ENCODE results near the gene PEX11A.

Gene PEX11A

DNA sequence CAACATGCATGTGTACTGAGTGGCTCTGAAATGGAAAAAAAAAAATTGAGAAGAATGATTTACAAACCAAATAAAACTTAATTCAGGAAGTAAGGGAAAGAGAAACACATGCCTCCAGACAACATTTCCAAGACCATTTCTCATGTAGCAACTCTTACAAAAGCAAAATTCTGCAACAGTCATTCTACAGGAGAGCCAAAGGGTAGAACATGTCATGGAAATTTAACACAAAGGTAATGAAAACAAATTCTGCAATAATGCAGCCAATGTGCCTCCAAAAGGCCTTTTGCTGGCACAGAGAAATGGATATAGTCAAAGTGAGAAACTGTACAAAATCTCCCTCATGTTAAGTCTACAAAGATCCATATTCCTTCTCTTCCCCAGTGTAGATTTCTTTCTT, 4.0 kb downstream of the PEX11A start (continued):
- TF ChIP-seq, protein P1, sequence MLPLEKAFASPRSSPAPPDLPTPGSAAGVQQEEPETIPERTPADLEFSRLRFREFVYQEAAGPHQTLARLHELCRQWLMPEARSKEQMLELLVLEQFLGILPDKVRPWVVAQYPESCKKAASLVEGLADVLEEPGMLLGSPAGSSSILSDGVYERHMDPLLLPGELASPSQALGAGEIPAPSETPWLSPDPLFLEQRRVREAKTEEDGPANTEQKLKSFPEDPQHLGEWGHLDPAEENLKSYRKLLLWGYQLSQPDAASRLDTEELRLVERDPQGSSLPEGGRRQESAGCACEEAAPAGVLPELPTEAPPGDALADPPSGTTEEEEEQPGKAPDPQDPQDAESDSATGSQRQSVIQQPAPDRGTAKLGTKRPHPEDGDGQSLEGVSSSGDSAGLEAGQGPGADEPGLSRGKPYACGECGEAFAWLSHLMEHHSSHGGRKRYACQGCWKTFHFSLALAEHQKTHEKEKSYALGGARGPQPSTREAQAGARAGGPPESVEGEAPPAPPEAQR (tag by site-specific recombination; IDR thresholded peaks at IDR 0.05), result no peak
- TF ChIP-seq, protein P2, sequence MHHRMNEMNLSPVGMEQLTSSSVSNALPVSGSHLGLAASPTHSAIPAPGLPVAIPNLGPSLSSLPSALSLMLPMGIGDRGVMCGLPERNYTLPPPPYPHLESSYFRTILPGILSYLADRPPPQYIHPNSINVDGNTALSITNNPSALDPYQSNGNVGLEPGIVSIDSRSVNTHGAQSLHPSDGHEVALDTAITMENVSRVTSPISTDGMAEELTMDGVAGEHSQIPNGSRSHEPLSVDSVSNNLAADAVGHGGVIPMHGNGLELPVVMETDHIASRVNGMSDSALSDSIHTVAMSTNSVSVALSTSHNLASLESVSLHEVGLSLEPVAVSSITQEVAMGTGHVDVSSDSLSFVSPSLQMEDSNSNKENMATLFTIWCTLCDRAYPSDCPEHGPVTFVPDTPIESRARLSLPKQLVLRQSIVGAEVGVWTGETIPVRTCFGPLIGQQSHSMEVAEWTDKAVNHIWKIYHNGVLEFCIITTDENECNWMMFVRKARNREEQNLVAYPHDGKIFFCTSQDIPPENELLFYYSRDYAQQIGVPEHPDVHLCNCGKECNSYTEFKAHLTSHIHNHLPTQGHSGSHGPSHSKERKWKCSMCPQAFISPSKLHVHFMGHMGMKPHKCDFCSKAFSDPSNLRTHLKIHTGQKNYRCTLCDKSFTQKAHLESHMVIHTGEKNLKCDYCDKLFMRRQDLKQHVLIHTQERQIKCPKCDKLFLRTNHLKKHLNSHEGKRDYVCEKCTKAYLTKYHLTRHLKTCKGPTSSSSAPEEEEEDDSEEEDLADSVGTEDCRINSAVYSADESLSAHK (tag by site-specific recombination; IDR thresholded peaks at IDR 0.05), result no peak
- no peak for TF ChIP-seq KLF17 (tag by site-specific recombination; IDR thresholded peaks at IDR 0.05)
- TF ChIP-seq, protein P3, sequence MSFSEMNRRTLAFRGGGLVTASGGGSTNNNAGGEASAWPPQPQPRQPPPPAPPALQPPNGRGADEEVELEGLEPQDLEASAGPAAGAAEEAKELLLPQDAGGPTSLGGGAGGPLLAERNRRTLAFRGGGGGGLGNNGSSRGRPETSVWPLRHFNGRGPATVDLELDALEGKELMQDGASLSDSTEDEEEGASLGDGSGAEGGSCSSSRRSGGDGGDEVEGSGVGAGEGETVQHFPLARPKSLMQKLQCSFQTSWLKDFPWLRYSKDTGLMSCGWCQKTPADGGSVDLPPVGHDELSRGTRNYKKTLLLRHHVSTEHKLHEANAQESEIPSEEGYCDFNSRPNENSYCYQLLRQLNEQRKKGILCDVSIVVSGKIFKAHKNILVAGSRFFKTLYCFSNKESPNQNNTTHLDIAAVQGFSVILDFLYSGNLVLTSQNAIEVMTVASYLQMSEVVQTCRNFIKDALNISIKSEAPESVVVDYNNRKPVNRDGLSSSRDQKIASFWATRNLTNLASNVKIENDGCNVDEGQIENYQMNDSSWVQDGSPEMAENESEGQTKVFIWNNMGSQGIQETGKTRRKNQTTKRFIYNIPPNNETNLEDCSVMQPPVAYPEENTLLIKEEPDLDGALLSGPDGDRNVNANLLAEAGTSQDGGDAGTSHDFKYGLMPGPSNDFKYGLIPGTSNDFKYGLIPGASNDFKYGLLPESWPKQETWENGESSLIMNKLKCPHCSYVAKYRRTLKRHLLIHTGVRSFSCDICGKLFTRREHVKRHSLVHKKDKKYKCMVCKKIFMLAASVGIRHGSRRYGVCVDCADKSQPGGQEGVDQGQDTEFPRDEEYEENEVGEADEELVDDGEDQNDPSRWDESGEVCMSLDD (tag by site-specific recombination; IDR thresholded peaks at IDR 0.05), result no peak
- TF ChIP-seq ZNF76 (tag by site-specific recombination; IDR thresholded peaks at IDR 0.05; ENCODE audit: borderline replicate concordance, low read depth), result no peak
- no peak for TF ChIP-seq ZNF23 (tag by site-specific recombination; IDR thresholded peaks at IDR 0.05; ENCODE audit: borderline replicate concordance)
- TF ChIP-seq, protein P4, sequence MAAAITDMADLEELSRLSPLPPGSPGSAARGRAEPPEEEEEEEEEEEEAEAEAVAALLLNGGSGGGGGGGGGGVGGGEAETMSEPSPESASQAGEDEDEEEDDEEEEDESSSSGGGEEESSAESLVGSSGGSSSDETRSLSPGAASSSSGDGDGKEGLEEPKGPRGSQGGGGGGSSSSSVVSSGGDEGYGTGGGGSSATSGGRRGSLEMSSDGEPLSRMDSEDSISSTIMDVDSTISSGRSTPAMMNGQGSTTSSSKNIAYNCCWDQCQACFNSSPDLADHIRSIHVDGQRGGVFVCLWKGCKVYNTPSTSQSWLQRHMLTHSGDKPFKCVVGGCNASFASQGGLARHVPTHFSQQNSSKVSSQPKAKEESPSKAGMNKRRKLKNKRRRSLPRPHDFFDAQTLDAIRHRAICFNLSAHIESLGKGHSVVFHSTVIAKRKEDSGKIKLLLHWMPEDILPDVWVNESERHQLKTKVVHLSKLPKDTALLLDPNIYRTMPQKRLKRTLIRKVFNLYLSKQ (tag by site-specific recombination; IDR thresholded peaks at IDR 0.05; ENCODE audit: borderline replicate concordance), result no peak
- TF ChIP-seq ZNF239 (tag by site-specific recombination; IDR thresholded peaks at IDR 0.05), result no peak

DNA sequence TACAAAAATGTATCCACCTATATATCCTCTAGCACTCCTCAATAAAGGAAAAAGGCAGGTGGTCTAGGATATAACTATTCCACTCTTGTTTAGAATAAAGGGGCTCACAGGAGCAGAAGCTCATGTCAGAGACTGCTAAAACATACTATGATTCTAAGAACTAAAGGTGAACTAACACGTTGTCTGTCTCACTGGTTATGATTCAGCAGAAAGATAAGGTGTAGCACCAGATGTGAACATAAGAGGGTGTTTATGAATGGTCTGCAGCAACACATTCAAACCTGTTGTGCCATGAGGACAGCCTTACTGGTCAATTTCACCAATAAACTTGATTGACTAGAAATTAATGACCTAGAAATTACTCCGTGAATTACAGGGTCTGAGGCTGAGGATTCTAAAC, 4.6 kb downstream of the PEX11A start:
- H3K4me1 ChIP-seq (ENCODE audit: control insufficient read depth, insufficient read depth, low read length), result no peaks in the 10 kb centered on the region
- H3K9me3 ChIP-seq (ENCODE audit: control insufficient read depth, insufficient read depth, low read depth, low read length), result no peaks in the 10 kb centered on the region
- ChIA-PET CTCF (interaction anchor here (2.3 kb wide), 1 partner anchor 13 kb away, joined by 10 read pairs; no protein-coding TSS in a partner anchor), POLR2A (interaction anchor here (0.6 kb wide), 2 partner anchors 9 to 117 kb away, joined by 4 read pairs; no protein-coding TSS in a partner anchor)
- H3K27ac ChIP-seq (ENCODE audit: extremely low read depth, low read depth, low read length), result no peak overlapping the region
- H3K4me3 ChIP-seq (ENCODE audit: low read depth, low read length), result no peak overlapping the region
- H3K36me3 ChIP-seq (ENCODE audit: control insufficient read depth in 2 of 2, insufficient read depth in 1 of 2, low read length in 2 of 2), result peaks cover 15 to 35% of the 10 kb centered on the region in 2 experiments
- no peak for TF ChIP-seq GLI4 (tag by site-specific recombination; IDR thresholded peaks at IDR 0.05)
- no peak for TF ChIP-seq BCL6B (tag by site-specific recombination; IDR thresholded peaks at IDR 0.05)
- no peak for TF ChIP-seq WT1 (tag by site-specific recombination; IDR thresholded peaks at IDR 0.05)
- no peak for TF ChIP-seq ZNF211 (tag by site-specific recombination; IDR thresholded peaks at IDR 0.05; ENCODE audit: low read depth)
- TF ChIP-seq ZNF416 (tag by site-specific recombination; IDR thresholded peaks at IDR 0.05), result no peak
- TF ChIP-seq ZNF10 (tag by site-specific recombination; IDR thresholded peaks at IDR 0.05), result no peak
- TF ChIP-seq TCF7L2 (IDR thresholded peaks at IDR 0.05; ENCODE audit: borderline replicate concordance, low read depth, low read length), result no peak
- TF ChIP-seq MEIS1 (CRISPR knock-in tag; IDR thresholded peaks at IDR 0.05; ENCODE audit: borderline replicate concordance), result no peak
- no peak for TF ChIP-seq IKZF3 (tag by site-specific recombination; IDR thresholded peaks at IDR 0.05)
- TF ChIP-seq, protein P5, sequence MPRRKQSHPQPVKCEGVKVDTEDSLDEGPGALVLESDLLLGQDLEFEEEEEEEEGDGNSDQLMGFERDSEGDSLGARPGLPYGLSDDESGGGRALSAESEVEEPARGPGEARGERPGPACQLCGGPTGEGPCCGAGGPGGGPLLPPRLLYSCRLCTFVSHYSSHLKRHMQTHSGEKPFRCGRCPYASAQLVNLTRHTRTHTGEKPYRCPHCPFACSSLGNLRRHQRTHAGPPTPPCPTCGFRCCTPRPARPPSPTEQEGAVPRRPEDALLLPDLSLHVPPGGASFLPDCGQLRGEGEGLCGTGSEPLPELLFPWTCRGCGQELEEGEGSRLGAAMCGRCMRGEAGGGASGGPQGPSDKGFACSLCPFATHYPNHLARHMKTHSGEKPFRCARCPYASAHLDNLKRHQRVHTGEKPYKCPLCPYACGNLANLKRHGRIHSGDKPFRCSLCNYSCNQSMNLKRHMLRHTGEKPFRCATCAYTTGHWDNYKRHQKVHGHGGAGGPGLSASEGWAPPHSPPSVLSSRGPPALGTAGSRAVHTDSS (tag by site-specific recombination; IDR thresholded peaks at IDR 0.05), result no peak
- no peak for TF ChIP-seq ZNF514 (tag by site-specific recombination; IDR thresholded peaks at IDR 0.05)
- TF ChIP-seq FEZF1 (tag by site-specific recombination; IDR thresholded peaks at IDR 0.05), result no peak
- TF ChIP-seq, protein P1 (tag by site-specific recombination; IDR thresholded peaks at IDR 0.05), result no peak
- no peak for TF ChIP-seq REPIN1 (tag by site-specific recombination; IDR thresholded peaks at IDR 0.05; ENCODE audit: low read depth)

Measured in HEK293 (cell line).